ENCODE measurements around the gene GPATCH4. TPM values are rescaled to one million over a fixed set of nuclear protein-coding genes. Genes with fewer than 3 reads are reported as not detected.
"Not testable (repeated sequence)": the region's sequence is repeated elsewhere in the genome, so short reads cannot be mapped to it uniquely, and the experiment has no call there.

The GPATCH4 gene
- total and polyA plus RNA-seq, 4 donors: 7.6 to 23.6 (median 16.3) TPM

- no peak overlapping the region for H3K9ac ChIP-seq (ENCODE audit: low read depth in 1 of 2, low read length in 2 of 2)
- H3K27ac ChIP-seq (ENCODE audit: low read depth in 1 of 2, low read length in 2 of 2): no peak overlapping the region
- no peak overlapping the region for H3K4me3 ChIP-seq (ENCODE audit: low read depth in 1 of 3, low read length in 3 of 3)
- DNase-seq (ENCODE audit: low spot score): no peak
- TF ChIP-seq HNF4G (IDR thresholded peaks at IDR 0.05) (no peak), ATF3 (IDR thresholded peaks at IDR 0.05) (no peak), GABPA (IDR thresholded peaks at IDR 0.05 in 1 of 2, conservative IDR thresholded peaks at IDR 0.05 in 1 of 2) (no peak), FOXA2 (IDR thresholded peaks at IDR 0.05) (no peak), EGR1 (IDR thresholded peaks at IDR 0.05; ENCODE audit: low read depth in 2 of 2) (no peak), NR2F2 (IDR thresholded peaks at IDR 0.05) (no peak), JUND (IDR thresholded peaks at IDR 0.05) (no peak), SP1 (IDR thresholded peaks at IDR 0.05) (no peak), MAX (IDR thresholded peaks at IDR 0.05) (no peak), CTCF (IDR thresholded peaks at IDR 0.05; ENCODE audit: low read depth, low read length, missing input control) (no peak), RAD21 (IDR thresholded peaks at IDR 0.05) (no peak), TAF1 (conservative IDR thresholded peaks at IDR 0.05) (no peak)
- TF ChIP-seq, protein P1, sequence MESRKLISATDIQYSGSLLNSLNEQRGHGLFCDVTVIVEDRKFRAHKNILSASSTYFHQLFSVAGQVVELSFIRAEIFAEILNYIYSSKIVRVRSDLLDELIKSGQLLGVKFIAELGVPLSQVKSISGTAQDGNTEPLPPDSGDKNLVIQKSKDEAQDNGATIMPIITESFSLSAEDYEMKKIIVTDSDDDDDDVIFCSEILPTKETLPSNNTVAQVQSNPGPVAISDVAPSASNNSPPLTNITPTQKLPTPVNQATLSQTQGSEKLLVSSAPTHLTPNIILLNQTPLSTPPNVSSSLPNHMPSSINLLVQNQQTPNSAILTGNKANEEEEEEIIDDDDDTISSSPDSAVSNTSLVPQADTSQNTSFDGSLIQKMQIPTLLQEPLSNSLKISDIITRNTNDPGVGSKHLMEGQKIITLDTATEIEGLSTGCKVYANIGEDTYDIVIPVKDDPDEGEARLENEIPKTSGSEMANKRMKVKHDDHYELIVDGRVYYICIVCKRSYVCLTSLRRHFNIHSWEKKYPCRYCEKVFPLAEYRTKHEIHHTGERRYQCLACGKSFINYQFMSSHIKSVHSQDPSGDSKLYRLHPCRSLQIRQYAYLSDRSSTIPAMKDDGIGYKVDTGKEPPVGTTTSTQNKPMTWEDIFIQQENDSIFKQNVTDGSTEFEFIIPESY (IDR thresholded peaks at IDR 0.05): no peak
- 68% methylated on average over 5 of the region's 5 CpGs for WGBS
- peaks cover 0 to 7% (median 3%) of the 10 kb centered on the region in 4 donors for H3K36me3 ChIP-seq (ENCODE audit: control insufficient read depth in 4 of 4, insufficient read depth in 3 of 4, low read depth in 1 of 4, low read length in 3 of 4)
- H3K27me3 ChIP-seq (ENCODE audit: control insufficient read depth in 4 of 4, insufficient read depth in 4 of 4, low read length in 3 of 4): peaks cover 0 to 2% (median 0%) of the 10 kb centered on the region in 4 donors
- no peaks in the 10 kb centered on the region for H3K9me3 ChIP-seq (ENCODE audit: control insufficient read depth in 4 of 4, low read length in 3 of 4)
- peaks cover 3 to 15% (median 9%) of the 10 kb centered on the region in 4 donors for H3K4me1 ChIP-seq (ENCODE audit: control insufficient read depth in 4 of 4, insufficient read depth in 4 of 4, low read length in 3 of 4)
Measured at GRCh38 chr1:156589546-156589945, 11.7 kb downstream of the GPATCH4 start.

DNA sequence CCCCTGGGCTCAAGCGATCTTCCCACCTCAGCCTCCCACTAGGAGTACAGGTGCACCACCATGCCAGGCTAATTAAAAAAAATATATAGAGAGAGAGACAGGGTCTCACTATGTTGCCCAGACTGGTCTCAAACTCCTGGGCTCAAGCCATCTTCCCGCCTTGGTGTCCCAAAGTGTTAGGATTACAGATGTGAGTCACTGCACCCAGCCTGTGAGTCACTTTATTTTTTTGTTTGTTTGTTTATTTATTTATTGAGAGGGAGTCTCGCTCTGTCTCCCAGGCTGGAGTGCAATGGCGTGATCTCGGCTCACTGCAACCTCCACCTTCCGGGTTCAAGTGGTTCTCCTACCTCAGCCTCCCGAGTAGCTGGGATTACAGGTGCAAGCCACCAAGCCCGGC lies 13.4 kb downstream of the GPATCH4 start:
- H3K4me3 ChIP-seq (ENCODE audit: low read depth in 1 of 3, low read length in 3 of 3); H3K27ac ChIP-seq (ENCODE audit: low read depth in 1 of 2, low read length in 2 of 2); H3K36me3 ChIP-seq (ENCODE audit: control insufficient read depth in 4 of 4, insufficient read depth in 3 of 4, low read depth in 1 of 4, low read length in 3 of 4); H3K9me3 ChIP-seq (ENCODE audit: control insufficient read depth in 4 of 4, low read length in 3 of 4); H3K27me3 ChIP-seq (ENCODE audit: control insufficient read depth in 4 of 4, insufficient read depth in 4 of 4, low read length in 3 of 4); H3K9ac ChIP-seq (ENCODE audit: low read depth in 1 of 2, low read length in 2 of 2); DNase-seq (ENCODE audit: low spot score): not testable (repeated sequence)
- H3K4me1 ChIP-seq (ENCODE audit: control insufficient read depth in 4 of 4, insufficient read depth in 4 of 4, low read length in 3 of 4): peaks cover 3 to 15% (median 9%) of the 10 kb centered on the region in 4 donors
- WGBS: 89% methylated on average over 8 of the region's 8 CpGs

DNA sequence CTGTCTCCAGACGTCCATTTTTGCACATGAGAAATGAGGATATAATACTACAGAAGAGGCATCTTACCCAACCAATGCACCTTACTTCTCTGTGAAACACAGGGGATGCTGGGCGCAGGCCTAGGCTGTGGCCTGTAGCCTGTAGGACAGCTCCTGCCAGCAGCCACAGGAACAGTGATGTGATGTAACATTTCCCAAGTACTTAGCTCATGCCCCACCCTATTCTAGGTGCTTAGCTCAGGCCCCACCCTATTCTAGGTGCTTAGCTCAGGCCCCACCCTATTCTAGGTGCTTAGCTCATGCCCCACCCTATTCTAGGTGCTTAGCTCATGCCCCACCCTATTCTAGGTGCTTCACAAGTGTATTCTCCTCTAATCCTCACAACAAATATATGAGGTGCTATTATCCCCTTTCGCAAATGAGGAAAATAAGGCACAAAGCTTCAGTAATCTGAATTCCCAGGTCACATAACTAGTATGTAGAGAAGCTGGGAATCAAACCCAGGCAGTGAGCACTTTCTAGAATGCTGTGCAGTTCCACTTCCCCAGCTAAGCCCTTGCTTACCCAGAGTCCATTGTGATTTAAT lies 14.3 kb downstream of the GPATCH4 start:
- no peak for DNase-seq (ENCODE audit: low spot score)
- Histone ChIP-seq H3K27ac (ENCODE audit: low read depth in 1 of 2, low read length in 2 of 2) (no peak overlapping the region), H3K27me3 (ENCODE audit: control insufficient read depth in 4 of 4, insufficient read depth in 4 of 4, low read length in 3 of 4) (peaks cover 0 to 2% (median 0%) of the 10 kb centered on the region in 4 donors), H3K9ac (ENCODE audit: low read depth in 1 of 2, low read length in 2 of 2) (no peak overlapping the region), H3K9me3 (ENCODE audit: control insufficient read depth in 4 of 4, low read length in 3 of 4) (no peaks in the 10 kb centered on the region), H3K36me3 (ENCODE audit: control insufficient read depth in 4 of 4, insufficient read depth in 3 of 4, low read depth in 1 of 4, low read length in 3 of 4) (no peaks in the 10 kb centered on the region), H3K4me3 (ENCODE audit: low read depth in 1 of 3, low read length in 3 of 3) (no peak overlapping the region), H3K4me1 (ENCODE audit: control insufficient read depth in 4 of 4, insufficient read depth in 4 of 4, low read length in 3 of 4) (peaks cover 0 to 7% (median 3%) of the 10 kb centered on the region in 4 donors)
- TF ChIP-seq TAF1 (conservative IDR thresholded peaks at IDR 0.05) (no peak), RAD21 (IDR thresholded peaks at IDR 0.05) (no peak), RXRA (IDR thresholded peaks at IDR 0.05) (no peak), CTCF (IDR thresholded peaks at IDR 0.05; ENCODE audit: low read depth, low read length, missing input control) (no peak), YY1 (IDR thresholded peaks at IDR 0.05) (no peak), HNF4A (conservative IDR thresholded peaks at IDR 0.05) (no peak), SP1 (IDR thresholded peaks at IDR 0.05) (no peak), JUND (IDR thresholded peaks at IDR 0.05) (no peak), HNF4G (IDR thresholded peaks at IDR 0.05) (no peak), MAX (IDR thresholded peaks at IDR 0.05) (no peak), GABPA (IDR thresholded peaks at IDR 0.05 in 1 of 2, conservative IDR thresholded peaks at IDR 0.05 in 1 of 2) (no peak), NR2F2 (IDR thresholded peaks at IDR 0.05) (no peak), FOXA2 (IDR thresholded peaks at IDR 0.05) (no peak), FOXA1 (IDR thresholded peaks at IDR 0.05) (no peak)
- 91% methylated on average over 3 of the region's 3 CpGs for WGBS

Measured in liver (tissue), 9 donors.